Stimulated activated effector memory CD8-positive, alpha-beta T cell treated with anti-CD3 and anti-CD28 coated beads, Interleukin-12 subunit alpha, Interleukin-12 subunit beta, amount 100 ng/mL, for 72 hours (primary cell): Measurements from ENCODE around the gene ZFP64.

ENCODE experiments used
- ATAC-seq: fragments of 150-1000 bp; cut with Tn5 transposase; 2 replicates; pipeline ENCODE4 v1.10.0; 2021
- DNase-seq, 2 donors: peaks; one replicate each; pipeline ENCODE4 v3.0.0; 2021 to 2022; ENCODE audit warnings: low spot score in 2 of 2
- H3K27ac Mint-ChIP-seq: one replicate; pipeline ENCODE4 v1.8.0; 2022; ENCODE audit warnings: mild to moderate bottlenecking, mixed read lengths
- H3K36me3 Mint-ChIP-seq: one replicate; pipeline ENCODE4 v1.8.0; 2022; ENCODE audit warnings: mild to moderate bottlenecking, mixed read lengths
- H3K4me1 Mint-ChIP-seq: one replicate; pipeline ENCODE4 v1.8.0; 2022; ENCODE audit warnings: mixed read lengths
- H3K4me3 Mint-ChIP-seq: one replicate; pipeline ENCODE4 v1.8.0; 2022; ENCODE audit warnings: mild to moderate bottlenecking, mixed read lengths
- H3K9me3 Mint-ChIP-seq: one replicate; pipeline ENCODE4 v1.8.0; 2022; ENCODE audit warnings: mixed read lengths

ZFP64 gene

GRCh38 chr20:52110456-52110855, 81.1 kb downstream of the ZFP64 start:
- no peaks in the 10 kb centered on the region for H3K4me1 Mint-ChIP-seq
- ATAC-seq, result no peak

GRCh38 chr20:52105442-52106422, 85.8 kb downstream of the ZFP64 start:
- peaks cover 17% of the 10 kb centered on the region for H3K4me1 Mint-ChIP-seq
- H3K9me3 Mint-ChIP-seq, result no peaks in the 10 kb centered on the region
- peak in 1 of 2 donors; percentile 50 for DNase-seq
- H3K27ac Mint-ChIP-seq, result no peak overlapping the region
- H3K36me3 Mint-ChIP-seq, result peaks cover 6% of the 10 kb centered on the region
- peak overlapping the region; percentile 72 for H3K4me3 Mint-ChIP-seq
- peak; percentile 78 for ATAC-seq

More at GRCh38 chr20:52110456-52110855, 81.1 kb downstream of the ZFP64 start:
- Mint-ChIP-seq H3K36me3 (peaks cover 6% of the 10 kb centered on the region), H3K4me3 (no peak overlapping the region), H3K27ac (no peak overlapping the region), H3K9me3 (no peaks in the 10 kb centered on the region)
- DNase-seq, result no peak

- Mint-ChIP-seq H3K4me1 (peaks cover 17% of the 10 kb centered on the region), H3K27ac (no peak overlapping the region), H3K9me3 (no peaks in the 10 kb centered on the region), H3K36me3 (no peaks in the 10 kb centered on the region), H3K4me3 (peak overlapping the region; percentile 72)
- ATAC-seq (peak; percentile 5), DNase-seq (peak in 1 of 2 donors; percentile 50)
Observed at GRCh38 chr20:52104546-52105441, 86.8 kb downstream of the ZFP64 start.

GRCh38 chr20:52103913-52104545, 87.5 kb downstream of the ZFP64 start:
- peak; percentile 40 for ATAC-seq
- Mint-ChIP-seq H3K9me3 (no peaks in the 10 kb centered on the region), H3K27ac (no peak overlapping the region), H3K4me3 (peak overlapping the region; percentile 72), H3K36me3 (no peaks in the 10 kb centered on the region), H3K4me1 (peaks cover 17% of the 10 kb centered on the region)
- DNase-seq, result peak in 1 of 2 donors; percentile 49

- peak overlapping the region; percentile 72 for H3K4me3 Mint-ChIP-seq
- no peak overlapping the region for H3K27ac Mint-ChIP-seq
- DNase-seq (no peak), ATAC-seq (peak; percentile 25)
- no peaks in the 10 kb centered on the region for H3K9me3 Mint-ChIP-seq
- H3K4me1 Mint-ChIP-seq, result peaks cover 17% of the 10 kb centered on the region
- H3K36me3 Mint-ChIP-seq, result no peaks in the 10 kb centered on the region
Observed at GRCh38 chr20:52103335-52103912, 88.2 kb downstream of the ZFP64 start.

GRCh38 chr20:52102559-52102958, 89.0 kb downstream of the ZFP64 start:
- DNase-seq (no peak), ATAC-seq (no peak)
- Mint-ChIP-seq H3K9me3 (no peaks in the 10 kb centered on the region), H3K4me1 (peaks cover 17% of the 10 kb centered on the region), H3K4me3 (no peak overlapping the region), H3K36me3 (no peaks in the 10 kb centered on the region), H3K27ac (no peak overlapping the region)

GRCh38 chr20:52102126-52102525, 89.5 kb downstream of the ZFP64 start:
- peaks cover 17% of the 10 kb centered on the region for H3K4me1 Mint-ChIP-seq

More at GRCh38 chr20:52102126-52102525, 89.5 kb downstream of the ZFP64 start:
- Mint-ChIP-seq H3K27ac (no peak overlapping the region), H3K9me3 (no peaks in the 10 kb centered on the region), H3K4me3 (no peak overlapping the region), H3K36me3 (no peaks in the 10 kb centered on the region)
- ATAC-seq, result no peak
- DNase-seq, result no peak
